K562 (cell line): ENCODE results near the gene CHSY1. TPM values are rescaled to one million over a fixed set of nuclear protein-coding genes. Genes with fewer than 3 reads are reported as not detected.

Experiments
- ARID1B ChIP-seq: fragments of 450-650 bp; IDR thresholded peaks from 2 replicates; pipeline ENCODE4 v1.6.1; 2016; ENCODE audit warnings: antibody characterized with exemption, mild to moderate bottlenecking, inconsistent platforms
- E2F8 ChIP-seq: fragments of 450-650 bp; IDR thresholded peaks from 2 replicates; pipeline ENCODE4 v1.7.1; 2018; ENCODE audit warnings: mild to moderate bottlenecking, low read depth; ENCODE audit not compliant: partially characterized antibody
- ETV5 ChIP-seq: sonication (generic); formaldehyde crosslinking; IDR thresholded peaks from 2 replicates; pipeline ENCODE4 v1.4.0; 2020; ENCODE audit warnings: low read depth, mild to moderate bottlenecking, missing genetic modification reagents
- GABPB1 ChIP-seq: sonication (generic); formaldehyde crosslinking; IDR thresholded peaks from 2 replicates; pipeline ENCODE4 v1.8.0; 2022; ENCODE audit warnings: mild to moderate bottlenecking, missing genetic modification reagents
- GTF2B ChIP-seq: IDR thresholded peaks from 2 replicates; pipeline ENCODE4 v1.6.1; 2011; ENCODE audit not compliant: insufficient read length; ENCODE audit errors: extremely low read depth
- HNRNPLL ChIP-seq: fragments of 200-400 bp; formaldehyde crosslinking; IDR thresholded peaks from 2 replicates; pipeline ENCODE4 v1.6.1; 2017; ENCODE audit warnings: low read length, low read depth, mild to moderate bottlenecking; ENCODE audit not compliant: poor library complexity, severe bottlenecking
- MYNN ChIP-seq, 2 experiments: sonication (generic); formaldehyde crosslinking in 1 of 2; IDR thresholded peaks; 2 replicates each; pipeline versions ENCODE4 v1.5.0 to v1.6.1; 2016 to 2020; ENCODE audit warnings: antibody characterized with exemption in 1 of 2, missing genetic modification reagents in 1 of 2
- NFIX ChIP-seq: fragments of 250-450 bp; sonication (Bioruptor Pico); IDR thresholded peaks from 2 replicates; pipeline ENCODE4 v1.4.0; 2020; ENCODE audit warnings: low read depth, mild to moderate bottlenecking, moderate library complexity
- NR3C1 ChIP-seq: sonication (generic); formaldehyde crosslinking; IDR thresholded peaks from 2 replicates; pipeline ENCODE4 v1.8.1; 2022; ENCODE audit warnings: missing genetic modification reagents
- NUFIP1 ChIP-seq: fragments of 450-650 bp; IDR thresholded peaks from 2 replicates; pipeline ENCODE4 v1.6.1; 2018; ENCODE audit not compliant: partially characterized antibody
- PTTG1 ChIP-seq: fragments of 450-650 bp; IDR thresholded peaks from 2 replicates; pipeline ENCODE4 v1.6.1; 2016; ENCODE audit warnings: low read depth, mild to moderate bottlenecking, missing genetic modification characterization, missing compliant biosample characterization
- RB1 ChIP-seq: fragments of 450-650 bp; IDR thresholded peaks from 2 replicates; pipeline ENCODE4 v1.6.1; 2017; ENCODE audit warnings: low read depth, mild to moderate bottlenecking
- SOX6 ChIP-seq: fragments of 450-650 bp; IDR thresholded peaks from 2 replicates; pipeline ENCODE4 v1.6.1; 2014; ENCODE audit warnings: mild to moderate bottlenecking
- TRIM24 ChIP-seq, 2 experiments: fragments of 450-650 bp; IDR thresholded peaks; 2 replicates each; pipeline ENCODE4 v1.6.1; 2016
- U2AF1 ChIP-seq: fragments of 200-400 bp; formaldehyde crosslinking; optimal IDR thresholded peaks from 2 replicates; pipeline ENCODE3; 2017; ENCODE audit warnings: mild to moderate bottlenecking, low read depth, low read length, moderate library complexity
- U2AF2 ChIP-seq: fragments of 200-400 bp; formaldehyde crosslinking; optimal IDR thresholded peaks from 2 replicates; pipeline ENCODE3; 2017; ENCODE audit warnings: low read depth, mild to moderate bottlenecking, low read length
- polyA plus RNA-seq, 8 experiments: library from polyadenylated mRNA; depleted of rRNA in 4 of 8; stranded (reverse) in 5 of 8; unstranded in 3 of 8; fragments of >200 nt; fragmentation: Nextera tagmentation in 2 of 8; fragmentation: Illumina TruSeq in 1 of 8; extraction: Ambion mirVana in 2 of 8; extraction: Trizol in 1 of 8; gene quantifications; 2 replicates each; pipeline versions ENCODE4 v1.2.1 to v1.2.3, GENCODE V29; 2011 to 2014; ENCODE audit warnings: inconsistent platforms in 1 of 8, missing spikeins in 1 of 8
- total RNA-seq, 7 experiments: library from RNA; depleted of rRNA in 6 of 7; stranded (reverse); fragments of >200 nt in 6 of 7; fragmentation: Illumina TruSeq in 2 of 7; extraction: Trizol in 2 of 7; gene quantifications; 2 replicates each; pipeline versions ENCODE4 v1.2.1 to v1.2.3, GENCODE V29; 2011 to 2021; ENCODE audit warnings: low replicate concordance in 1 of 7
- TF ChIP-seq, protein P1 (sequence below): fragments of 200-800 bp; sonication (Bioruptor generic); IDR thresholded peaks from 2 replicates; pipeline ENCODE4 v1.6.1; 2017; ENCODE audit warnings: missing genetic modification characterization, missing compliant biosample characterization
- TF ChIP-seq, protein P2 (sequence below): fragments of 450-650 bp; conservative IDR thresholded peaks from 2 replicates; pipeline ENCODE4 v1.6.1; 2016; ENCODE audit warnings: missing genetic modification characterization, low read depth, mild to moderate bottlenecking, control low read depth, missing compliant biosample characterization
- TF ChIP-seq, protein P3 (sequence below): sonication (generic); formaldehyde crosslinking; IDR thresholded peaks from 2 replicates; pipeline ENCODE4 v1.8.0; 2022; ENCODE audit warnings: mild to moderate bottlenecking, missing genetic modification reagents, borderline replicate concordance

CHSY1 gene
- total and polyA plus RNA-seq, 9 of the 15 experiments (the other 6 are each of a cell fraction or from before 2014, with no cell fraction given): 7.0 to 16.4 (median 13.4) TPM

- no peak for TF ChIP-seq E2F8
- no peak for TF ChIP-seq GTF2B
- no peak for TF ChIP-seq RB1
- TF ChIP-seq PTTG1 (tag): no peak
- TF ChIP-seq ARID1B: peak; percentile 41
- no peak for TF ChIP-seq U2AF1
- TF ChIP-seq GABPB1 (CRISPR knock-in tag): no peak
- TF ChIP-seq HNRNPLL: no peak
- no peak for TF ChIP-seq U2AF2
- no peak for TF ChIP-seq NUFIP1
- TF ChIP-seq ETV5 (CRISPR knock-in tag): 0 out of 2 replicates have a peak, but pooled peaks have one; percentile 54
- no peak for TF ChIP-seq MYNN (IDR thresholded peaks at IDR 0.05)
- TF ChIP-seq MYNN (CRISPR knock-in tag; IDR thresholded peaks at IDR 0.05): no peak
- no peak for TF ChIP-seq SOX6
- TF ChIP-seq NR3C1: no peak
- no peak for TF ChIP-seq NFIX
- TF ChIP-seq TRIM24 (IDR thresholded peaks at IDR 0.05): peak in 1 of 2 experiments; percentile 9; a peak in 1 of 4 replicates
- TF ChIP-seq, protein P1, sequence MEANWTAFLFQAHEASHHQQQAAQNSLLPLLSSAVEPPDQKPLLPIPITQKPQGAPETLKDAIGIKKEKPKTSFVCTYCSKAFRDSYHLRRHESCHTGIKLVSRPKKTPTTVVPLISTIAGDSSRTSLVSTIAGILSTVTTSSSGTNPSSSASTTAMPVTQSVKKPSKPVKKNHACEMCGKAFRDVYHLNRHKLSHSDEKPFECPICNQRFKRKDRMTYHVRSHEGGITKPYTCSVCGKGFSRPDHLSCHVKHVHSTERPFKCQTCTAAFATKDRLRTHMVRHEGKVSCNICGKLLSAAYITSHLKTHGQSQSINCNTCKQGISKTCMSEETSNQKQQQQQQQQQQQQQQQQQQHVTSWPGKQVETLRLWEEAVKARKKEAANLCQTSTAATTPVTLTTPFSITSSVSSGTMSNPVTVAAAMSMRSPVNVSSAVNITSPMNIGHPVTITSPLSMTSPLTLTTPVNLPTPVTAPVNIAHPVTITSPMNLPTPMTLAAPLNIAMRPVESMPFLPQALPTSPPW (CRISPR knock-in tag): no peak
- TF ChIP-seq, protein P2, sequence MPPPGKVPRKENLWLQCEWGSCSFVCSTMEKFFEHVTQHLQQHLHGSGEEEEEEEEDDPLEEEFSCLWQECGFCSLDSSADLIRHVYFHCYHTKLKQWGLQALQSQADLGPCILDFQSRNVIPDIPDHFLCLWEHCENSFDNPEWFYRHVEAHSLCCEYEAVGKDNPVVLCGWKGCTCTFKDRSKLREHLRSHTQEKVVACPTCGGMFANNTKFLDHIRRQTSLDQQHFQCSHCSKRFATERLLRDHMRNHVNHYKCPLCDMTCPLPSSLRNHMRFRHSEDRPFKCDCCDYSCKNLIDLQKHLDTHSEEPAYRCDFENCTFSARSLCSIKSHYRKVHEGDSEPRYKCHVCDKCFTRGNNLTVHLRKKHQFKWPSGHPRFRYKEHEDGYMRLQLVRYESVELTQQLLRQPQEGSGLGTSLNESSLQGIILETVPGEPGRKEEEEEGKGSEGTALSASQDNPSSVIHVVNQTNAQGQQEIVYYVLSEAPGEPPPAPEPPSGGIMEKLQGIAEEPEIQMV: no peak
- TF ChIP-seq, protein P3, sequence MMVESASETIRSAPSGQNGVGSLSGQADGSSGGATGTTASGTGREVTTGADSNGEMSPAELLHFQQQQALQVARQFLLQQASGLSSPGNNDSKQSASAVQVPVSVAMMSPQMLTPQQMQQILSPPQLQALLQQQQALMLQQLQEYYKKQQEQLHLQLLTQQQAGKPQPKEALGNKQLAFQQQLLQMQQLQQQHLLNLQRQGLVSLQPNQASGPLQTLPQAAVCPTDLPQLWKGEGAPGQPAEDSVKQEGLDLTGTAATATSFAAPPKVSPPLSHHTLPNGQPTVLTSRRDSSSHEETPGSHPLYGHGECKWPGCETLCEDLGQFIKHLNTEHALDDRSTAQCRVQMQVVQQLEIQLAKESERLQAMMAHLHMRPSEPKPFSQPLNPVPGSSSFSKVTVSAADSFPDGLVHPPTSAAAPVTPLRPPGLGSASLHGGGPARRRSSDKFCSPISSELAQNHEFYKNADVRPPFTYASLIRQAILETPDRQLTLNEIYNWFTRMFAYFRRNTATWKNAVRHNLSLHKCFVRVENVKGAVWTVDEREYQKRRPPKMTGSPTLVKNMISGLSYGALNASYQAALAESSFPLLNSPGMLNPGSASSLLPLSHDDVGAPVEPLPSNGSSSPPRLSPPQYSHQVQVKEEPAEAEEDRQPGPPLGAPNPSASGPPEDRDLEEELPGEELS (CRISPR knock-in tag): no peak
These were observed 102.8 kb downstream of the CHSY1 start (continued) for GRCh38 chr15:101148881-101149664.
